ENCODE measurements around the gene OR4F15.
"Not testable (repeated sequence)": the region's sequence is repeated elsewhere in the genome, so short reads cannot be mapped to it uniquely, and the experiment has no call there.

OR4F15 gene, protein sequence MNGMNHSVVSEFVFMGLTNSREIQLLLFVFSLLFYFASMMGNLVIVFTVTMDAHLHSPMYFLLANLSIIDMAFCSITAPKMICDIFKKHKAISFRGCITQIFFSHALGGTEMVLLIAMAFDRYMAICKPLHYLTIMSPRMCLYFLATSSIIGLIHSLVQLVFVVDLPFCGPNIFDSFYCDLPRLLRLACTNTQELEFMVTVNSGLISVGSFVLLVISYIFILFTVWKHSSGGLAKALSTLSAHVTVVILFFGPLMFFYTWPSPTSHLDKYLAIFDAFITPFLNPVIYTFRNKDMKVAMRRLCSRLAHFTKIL

DNA sequence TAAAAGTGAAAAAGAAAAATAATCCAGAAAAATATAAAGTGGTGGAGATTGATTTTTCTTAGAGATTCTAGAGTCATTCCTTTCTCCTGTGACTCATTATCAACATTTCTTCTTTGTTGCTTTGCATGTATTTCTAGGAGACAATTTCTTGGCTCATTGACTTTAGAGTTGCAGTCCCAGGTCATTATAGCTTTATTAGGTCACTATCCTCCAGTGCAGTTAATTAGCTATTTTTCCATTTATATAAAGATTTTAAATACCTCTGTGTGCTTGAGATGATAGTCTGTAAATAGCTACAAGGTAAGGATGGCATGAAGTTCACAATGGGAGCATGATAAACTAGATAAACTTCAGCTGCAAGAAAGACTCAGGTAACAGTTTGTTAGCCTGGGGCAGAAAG is at the start of gene OR4F15:
Gene OR4F15, plus strand, starts transcription at position 301 of the 400 bp plus-strand sequence. CDS start 5,985 bp downstream, outside the sequence.
- no peak for DNase-seq (ENCODE audit: low read depth in 2 of 2)

DNA sequence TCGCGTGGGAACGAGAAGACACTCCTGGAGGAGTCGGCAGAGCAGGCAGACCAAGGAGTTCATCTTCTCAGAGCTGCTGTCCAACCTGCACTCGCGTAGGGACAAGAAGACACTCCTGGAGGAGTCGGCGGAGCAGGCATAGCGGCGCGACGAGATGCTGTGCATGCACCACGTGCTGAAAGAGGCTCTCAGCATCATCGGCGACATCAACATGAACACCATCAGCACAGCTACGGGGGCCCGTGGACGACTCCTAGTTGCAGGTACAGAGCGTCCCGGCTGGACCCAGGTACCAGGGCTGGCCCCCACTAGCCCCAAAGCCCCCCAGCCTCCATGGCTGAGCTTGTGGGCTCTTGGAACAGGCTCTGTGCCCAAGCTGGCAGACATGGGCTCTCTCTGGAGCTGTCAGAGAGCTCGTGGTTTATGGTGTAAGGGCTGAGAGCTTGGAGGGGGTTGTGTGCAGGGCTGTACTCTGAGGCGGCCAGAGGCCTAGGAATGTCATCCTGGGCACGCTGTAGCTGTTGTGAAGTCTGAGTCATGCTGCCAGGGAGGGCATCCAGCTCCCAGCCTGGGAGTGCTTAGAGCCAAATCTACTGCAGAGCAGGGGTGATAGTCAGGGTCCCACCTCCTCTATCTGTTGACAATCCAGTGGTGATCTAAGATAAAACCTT is 47.2 kb upstream of the OR4F15 start:
- DNase-seq (ENCODE audit: low read depth in 2 of 2): not testable (repeated sequence)

DNA sequence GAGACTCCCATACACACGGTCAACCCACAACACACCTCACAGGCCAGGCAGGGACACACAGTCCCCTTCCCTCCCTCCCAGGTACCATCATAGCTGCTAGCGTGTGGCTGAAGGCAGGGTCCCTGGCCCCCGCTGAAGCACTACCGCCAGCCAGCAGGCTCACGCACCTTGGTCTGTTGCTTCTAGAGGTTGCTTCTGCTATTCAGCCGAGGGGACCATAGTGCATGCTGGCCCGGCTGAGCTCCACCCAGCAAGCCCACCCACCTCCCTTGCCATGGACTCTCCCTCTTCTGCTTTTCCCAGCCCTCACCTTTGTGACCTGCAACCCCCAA is 46.7 kb upstream of the OR4F15 start:
- not testable (repeated sequence) for DNase-seq (ENCODE audit: low read depth in 2 of 2)

DNA sequence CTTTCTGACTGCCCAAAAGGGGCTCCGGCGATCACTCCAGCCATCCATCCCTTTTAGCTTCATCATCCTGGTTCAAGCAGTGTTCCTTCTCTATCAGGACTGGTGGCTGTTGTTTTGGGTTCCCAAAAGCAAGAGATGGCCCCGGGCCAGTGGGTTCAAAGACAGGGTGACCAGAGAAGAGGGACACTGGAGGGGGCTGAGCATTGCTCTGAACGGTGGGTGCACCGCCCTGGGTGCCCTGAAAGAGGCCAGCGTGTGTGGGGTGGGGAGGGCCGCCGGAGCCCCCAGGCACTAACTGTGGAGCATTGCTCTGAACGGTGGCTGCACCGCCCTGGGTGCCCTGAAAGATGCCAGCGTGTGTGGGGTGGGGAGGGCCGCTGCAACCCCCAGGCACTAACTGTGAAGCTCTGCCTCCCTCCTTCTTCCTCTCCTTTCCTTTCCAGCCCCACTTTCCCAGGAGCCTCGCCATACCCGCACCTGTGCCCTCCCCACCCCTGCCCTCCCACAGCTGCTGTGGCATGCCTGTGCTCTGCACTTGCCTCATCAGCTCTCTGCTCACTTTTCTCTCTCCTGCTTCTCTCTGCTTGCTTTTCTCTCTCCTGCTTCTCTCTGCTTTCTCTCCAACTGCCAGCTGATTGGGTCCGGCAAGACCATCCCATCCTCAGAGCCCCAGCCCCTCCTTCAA is 46.1 kb upstream of the OR4F15 start:
- no peak for DNase-seq (ENCODE audit: low read depth in 2 of 2)

DNA sequence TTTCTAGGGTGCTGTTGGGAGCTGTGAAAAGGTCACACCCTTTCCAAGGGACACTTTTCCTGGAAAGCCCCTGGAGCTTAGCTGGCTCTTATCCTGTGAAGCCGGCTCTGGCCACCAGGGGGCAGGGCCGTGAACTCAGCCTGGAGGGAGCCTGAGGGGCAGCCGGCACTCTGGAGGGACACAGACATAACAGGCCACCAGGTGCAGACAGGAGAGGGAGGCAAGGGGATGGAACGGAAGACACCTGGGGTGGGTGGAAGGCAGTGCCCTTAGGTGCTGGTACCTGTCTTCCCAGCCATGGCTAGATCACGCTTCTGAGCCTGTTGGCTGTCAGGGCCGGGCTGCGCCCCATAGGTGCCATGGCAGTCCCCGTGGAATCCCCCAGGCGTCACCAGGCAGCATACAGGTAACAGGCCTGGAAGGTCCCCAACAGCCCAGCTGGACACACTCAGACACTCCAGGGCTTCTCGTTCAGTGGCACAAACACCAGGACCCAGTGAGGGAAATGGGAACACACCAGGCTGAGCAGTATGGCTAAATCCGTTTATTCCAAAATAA is 44.8 kb upstream of the OR4F15 start:
- not testable (repeated sequence) for DNase-seq (ENCODE audit: low read depth in 2 of 2)

DNA sequence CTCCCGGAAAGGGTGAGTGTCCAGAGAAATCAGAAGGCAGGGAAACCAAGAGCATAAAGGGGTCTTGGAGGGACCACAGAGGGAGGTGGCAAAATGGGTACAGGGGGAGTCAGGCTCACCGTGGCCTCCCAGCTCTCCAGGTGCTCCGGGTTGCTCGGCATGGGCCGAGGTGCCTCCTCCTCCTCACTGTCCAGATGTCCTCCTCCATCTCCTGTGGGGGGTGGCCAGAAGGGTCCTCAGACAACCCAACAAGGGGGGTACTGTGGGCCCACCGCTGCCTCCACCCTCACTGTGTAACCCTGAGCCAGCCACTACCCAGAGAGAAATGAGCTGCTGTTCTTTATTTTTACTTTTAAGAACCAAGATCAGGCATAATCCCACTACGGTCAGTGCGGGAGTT is 39.1 kb upstream of the OR4F15 start:
- DNase-seq (ENCODE audit: low read depth in 2 of 2): no peak

DNA sequence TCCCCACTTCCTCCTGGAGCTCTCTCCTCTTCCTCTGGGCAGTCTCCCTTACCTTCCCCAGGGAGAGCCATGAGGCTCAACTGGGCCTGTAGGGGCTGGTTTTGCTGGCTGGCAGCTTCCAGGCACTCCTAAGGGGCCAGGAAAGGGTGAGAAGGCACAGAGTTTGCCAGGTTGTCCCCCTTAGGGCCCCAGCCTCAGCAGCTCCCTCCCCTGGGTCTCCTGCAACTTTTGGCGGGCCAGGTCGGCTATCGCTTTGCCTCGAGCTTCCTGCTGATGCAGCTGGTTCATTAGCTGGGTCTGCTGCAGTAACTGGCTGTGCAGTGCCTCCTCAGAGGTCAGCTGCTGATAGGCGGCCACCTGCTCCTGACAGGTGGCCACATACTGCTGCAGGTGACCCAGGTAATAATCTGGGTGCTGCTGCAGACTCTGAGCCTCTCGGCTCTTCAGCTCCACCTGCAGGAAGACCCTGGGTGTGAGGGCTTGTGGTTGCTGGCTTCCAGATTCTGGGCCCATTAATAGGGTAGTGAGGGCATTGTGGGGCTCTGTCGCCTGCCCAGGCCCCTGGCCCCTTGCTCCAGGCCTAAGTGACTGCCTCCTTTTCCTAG is 38.4 kb upstream of the OR4F15 start:
- DNase-seq (ENCODE audit: low read depth in 2 of 2): no peak

DNA sequence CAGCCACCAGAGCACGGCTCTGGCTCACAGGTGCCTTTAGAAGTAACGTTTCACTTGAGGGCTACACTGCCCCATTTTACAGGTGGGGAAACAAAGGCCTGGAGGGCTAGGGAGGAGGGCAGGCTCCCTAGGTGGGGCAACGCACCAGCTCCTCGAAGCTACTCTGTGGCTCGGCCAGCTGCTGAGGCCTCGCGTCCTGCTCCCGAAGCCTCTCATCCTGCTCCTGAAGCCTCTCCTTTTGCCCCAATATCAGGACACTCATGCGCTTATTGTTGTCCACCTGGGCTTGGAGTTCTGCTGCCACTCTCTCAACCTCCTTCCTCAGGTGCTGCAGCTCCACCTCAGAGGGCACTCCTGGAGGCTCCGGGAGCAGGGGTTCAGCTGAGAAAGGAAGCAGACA is 36.9 kb upstream of the OR4F15 start:
- no peak for DNase-seq (ENCODE audit: low read depth in 2 of 2)

DNA sequence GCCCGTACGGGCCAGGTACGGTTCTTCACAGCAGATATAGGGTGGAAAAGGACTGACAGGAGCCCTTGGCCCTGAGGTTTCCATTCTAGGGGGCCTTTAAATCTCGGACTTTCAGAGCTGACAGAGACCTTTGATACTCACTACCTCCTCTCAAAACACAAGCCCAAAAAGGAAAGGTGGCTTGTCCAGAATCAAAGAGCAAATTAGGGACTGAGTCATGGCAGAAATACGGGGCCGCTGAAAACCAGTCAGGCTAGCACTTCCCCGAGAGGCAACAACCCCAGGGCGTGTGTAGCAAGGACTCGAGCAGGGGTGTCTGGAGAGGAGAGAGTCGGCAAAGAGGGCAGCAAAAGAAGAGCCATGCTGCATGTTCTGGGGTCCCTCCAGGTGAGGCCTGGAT is 33.4 kb upstream of the OR4F15 start:
- DNase-seq (ENCODE audit: low read depth in 2 of 2): not testable (repeated sequence)

DNA sequence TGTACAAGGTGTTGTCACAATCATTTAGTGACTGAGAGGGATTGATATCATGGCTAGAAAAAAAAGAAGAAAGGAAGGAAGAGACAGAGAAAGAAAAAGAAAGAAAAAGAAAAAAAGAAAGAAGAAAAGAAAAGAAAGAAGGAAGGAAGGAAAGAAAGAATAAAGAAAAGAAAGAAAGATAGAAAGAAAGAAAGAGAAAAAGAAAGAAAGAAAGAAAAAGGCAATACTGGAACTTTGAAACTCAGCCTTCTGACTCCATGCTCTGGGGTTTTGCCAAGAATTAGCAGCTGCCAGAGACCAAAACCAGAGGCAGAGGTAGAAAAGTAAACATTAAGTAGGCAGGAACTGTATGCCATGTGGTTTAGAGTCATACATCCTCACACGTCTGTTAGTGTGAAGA is 31.8 kb upstream of the OR4F15 start:
- DNase-seq (ENCODE audit: low read depth in 2 of 2): not testable (repeated sequence)

DNA sequence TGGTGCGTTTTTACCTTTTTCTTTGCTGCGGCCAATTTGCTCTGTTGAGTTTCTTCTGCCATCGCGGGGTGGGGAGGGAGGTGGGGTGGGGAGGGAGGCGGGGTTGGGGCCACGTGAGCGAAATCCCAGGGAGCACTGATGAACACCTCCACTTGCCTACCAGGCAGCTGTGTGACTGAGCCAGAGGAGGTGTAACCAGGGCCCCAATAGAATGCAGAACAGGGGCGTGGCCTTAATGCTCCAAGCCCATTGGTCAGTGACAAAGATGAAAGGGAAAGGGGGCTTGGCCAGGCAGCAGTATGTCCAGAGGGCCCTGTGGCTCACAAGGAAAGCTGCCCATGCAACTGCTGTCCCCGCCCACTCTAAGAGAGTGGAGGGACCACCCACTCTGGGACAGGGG is 30.1 kb upstream of the OR4F15 start:
- no peak for DNase-seq (ENCODE audit: low read depth in 2 of 2)

DNA sequence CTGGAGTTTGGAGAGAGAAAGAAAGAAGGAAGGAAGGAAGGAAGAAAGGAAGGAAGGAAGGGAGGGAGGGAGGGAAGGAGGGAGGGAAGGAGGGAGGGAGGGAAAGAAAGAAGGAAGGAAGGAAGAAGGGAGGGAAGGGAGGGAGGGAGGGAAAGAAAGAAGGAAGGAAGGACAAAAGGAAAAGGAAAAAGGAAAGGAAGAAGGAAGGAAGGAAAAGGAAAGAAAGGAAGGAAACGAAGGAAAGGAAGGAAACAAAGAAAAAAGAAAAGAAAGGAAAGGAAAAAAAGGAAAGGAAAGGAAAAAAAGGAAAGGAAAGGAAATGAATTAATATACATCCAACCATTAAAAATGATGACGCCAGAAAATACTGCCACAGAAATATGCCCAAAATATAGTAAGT is 27.4 kb upstream of the OR4F15 start:
- no peak for DNase-seq (ENCODE audit: low read depth in 2 of 2)

DNA sequence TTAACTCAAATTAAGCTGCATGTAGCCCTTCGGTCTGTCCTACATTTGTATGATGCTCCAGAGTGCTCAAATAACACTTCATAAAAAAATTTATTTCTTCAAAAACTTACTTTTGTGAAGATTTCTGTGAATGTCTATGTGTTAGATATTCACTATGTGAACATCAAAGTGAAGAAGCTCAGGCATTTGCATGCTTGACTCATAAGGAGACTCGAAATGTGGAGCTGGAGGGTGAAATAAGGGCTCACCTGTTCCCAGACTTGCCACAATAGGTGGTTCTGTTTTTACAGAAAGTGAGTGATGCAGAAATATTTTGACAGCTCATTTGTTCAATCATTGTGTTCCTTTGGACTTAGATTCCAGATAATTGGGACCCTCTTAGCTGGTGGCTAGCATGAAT is 25.6 kb upstream of the OR4F15 start:
- DNase-seq (ENCODE audit: low read depth in 2 of 2): not testable (repeated sequence)

DNA sequence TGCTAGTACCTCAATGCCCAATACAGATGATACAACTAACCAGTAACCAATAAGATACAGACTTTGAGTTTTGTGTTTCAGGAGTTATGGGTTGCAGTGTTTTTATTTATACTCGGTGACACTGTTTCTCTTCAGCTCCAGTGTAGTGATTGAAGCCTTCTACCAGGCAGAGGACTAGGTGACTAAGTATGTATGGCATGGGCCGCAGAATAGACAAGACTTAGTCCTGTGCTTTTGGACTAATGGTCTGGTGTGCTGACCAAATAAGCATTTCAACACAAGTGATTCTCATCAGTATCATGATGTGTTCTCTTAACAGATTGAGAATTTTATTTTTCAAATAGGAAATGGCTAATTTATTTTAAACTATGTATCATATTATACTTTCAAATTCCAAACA is 24.0 kb upstream of the OR4F15 start:
- DNase-seq (ENCODE audit: low read depth in 2 of 2): not testable (repeated sequence)

DNA sequence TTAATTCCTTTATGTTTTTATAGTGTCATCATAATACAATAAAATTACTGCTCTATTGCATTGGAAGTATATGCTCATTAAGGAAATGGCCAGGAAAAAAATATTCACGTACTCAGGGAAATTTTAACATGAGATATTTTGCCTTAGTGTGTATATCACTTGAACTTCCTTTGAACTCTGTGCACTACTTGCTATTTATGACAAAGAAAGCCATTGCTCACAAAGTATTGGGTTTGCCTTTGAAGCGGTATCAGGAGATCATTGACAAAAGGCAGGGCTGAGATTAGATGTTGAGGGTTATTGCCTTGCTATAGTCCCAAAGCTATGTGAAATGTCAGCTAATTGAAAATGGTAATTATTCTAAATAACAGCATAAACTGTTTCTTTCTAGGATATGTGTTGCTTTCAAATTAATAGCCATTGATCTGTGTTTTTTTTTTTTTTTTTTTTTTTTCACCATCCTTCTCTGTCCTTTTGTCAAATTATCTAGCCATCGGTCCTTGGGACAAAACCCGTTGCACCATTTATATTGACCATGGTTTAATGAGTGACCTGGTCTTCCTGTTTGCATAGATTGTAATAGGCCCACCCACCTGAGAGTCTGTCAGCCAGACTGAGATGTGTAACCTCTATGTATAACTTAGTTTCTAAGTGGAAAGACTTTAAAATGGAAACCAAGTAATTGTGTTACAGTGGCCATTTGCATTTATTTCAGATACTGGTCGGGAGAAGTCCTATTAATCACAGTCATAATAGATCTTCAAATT is 23.3 kb upstream of the OR4F15 start:
- not testable (repeated sequence) for DNase-seq (ENCODE audit: low read depth in 2 of 2)

DNA sequence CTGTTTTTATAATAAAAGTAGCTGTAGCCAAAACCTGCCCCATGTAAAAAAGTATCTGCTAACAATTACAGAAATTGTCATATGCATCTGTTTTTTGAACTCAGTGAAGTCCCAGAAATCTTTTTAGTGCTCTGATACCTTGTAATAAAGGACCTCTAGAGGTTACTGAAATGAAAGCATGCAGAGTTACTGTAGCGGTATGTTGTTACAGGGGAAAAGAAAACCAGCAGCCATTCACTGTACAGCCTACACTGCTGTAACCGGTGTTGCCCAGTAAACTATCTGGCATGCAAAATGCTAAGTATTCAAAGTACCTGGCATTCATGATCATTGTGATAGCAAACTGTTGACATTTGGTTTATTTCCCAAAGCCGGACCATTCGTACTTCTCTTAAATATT is 21.3 kb upstream of the OR4F15 start:
- DNase-seq (ENCODE audit: low read depth in 2 of 2): not testable (repeated sequence)

DNA sequence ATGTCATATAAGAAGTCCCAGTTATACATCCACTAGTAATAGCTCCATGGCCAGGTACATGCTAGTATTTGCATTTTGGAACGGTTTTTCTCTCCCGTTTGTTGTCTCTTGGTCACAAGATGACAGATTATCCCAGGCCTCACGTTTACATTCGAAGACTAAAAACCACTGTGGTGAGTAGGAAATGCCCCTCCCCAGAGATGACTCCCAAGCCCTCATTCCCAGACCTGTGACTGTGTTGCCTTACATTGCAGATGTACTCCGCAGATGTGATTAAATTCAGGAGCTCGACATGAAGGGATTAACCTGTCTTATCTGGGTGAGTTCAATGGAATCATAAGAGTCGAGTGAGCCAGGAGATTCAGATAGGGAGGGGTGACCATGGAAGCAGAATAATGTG is 18.0 kb upstream of the OR4F15 start:
- DNase-seq (ENCODE audit: low read depth in 2 of 2): not testable (repeated sequence)

DNA sequence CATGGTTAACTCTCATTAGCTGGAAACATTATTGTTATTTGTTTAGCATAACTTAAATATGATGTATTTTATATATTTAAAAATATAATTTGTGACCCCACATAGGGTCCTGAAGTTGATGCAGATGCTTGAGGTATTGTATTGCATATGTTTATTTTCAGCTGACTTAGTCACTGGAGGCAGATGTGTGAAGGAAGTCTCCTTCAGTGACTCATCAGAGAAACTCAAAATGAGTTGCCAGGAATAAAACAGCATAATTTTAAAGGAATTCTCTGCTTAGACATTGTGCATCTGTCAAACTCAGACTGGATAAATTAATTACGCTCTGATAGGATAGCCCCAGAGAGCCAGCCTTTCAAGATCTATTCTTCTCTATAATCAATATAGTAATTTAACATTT is 16.5 kb upstream of the OR4F15 start:
- DNase-seq (ENCODE audit: low read depth in 2 of 2): no peak

DNA sequence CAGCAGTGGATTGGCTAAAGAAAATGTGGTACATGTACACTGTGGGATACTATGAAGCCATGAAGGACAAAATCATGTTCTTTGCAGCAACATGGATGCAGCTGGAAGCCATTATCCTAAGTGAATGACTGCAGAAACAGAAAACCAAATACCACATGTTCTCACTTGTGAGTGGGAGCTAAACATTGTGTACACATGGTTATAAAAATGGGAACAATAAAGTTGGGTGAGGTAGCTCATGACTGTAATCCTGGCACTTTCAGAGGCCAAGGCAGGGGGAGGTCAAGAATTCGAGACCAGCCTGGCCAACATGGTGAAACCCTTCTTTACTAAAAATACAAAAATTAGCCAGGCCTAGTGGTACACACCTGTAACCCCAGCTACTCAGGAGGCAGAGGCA is 12.3 kb upstream of the OR4F15 start:
- no peak for DNase-seq (ENCODE audit: low read depth in 2 of 2)

DNA sequence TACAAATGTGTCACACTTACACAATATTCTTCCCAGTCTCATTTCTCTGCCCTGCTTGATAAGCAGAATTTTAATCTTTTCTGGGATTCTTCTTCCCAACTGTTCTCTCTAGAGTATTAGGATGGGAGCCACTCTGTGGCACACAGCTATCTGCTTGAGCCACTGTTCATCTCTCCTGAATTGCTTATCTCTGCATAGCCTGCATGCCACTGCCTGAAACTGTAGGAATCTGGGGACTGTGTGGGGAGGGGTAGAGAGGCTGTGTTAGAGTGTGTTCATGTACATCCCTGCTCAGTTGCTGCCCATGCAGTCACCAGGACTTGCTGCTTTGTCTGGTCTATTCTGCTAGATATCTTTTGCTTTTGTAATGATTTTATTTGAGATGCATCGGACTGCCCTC is 11.0 kb upstream of the OR4F15 start:
- DNase-seq (ENCODE audit: low read depth in 2 of 2): no peak

DNA sequence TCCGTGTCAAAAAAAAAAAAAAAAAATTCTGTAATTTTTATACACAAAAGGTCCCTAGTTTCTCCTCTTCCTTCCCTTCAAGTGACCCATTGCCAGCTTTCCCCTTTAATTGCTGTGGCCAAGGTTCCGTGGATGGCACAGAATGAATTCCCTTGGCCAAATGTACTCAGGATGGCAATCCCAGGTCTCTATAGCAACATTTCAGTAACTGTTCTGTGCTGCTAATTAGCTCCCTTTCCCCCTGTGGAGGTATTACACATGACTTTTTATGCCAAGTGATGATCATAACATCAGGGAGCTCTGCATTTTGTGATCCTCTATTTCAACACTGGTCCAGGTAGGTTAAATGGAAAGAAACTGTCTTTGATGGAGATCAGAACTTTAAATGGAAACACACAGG is 8.8 kb upstream of the OR4F15 start, which contains the start of gene OR4F6:
Gene OR4F6, plus strand, starts transcription at position 301 of the 400 bp plus-strand sequence. CDS start 2,211 bp downstream, outside the sequence.
- DNase-seq (ENCODE audit: low read depth in 2 of 2): no peak

Data from stimulated activated CD4-positive, alpha-beta T cell treated with anti-CD3 and anti-CD28 coated beads, Interleukin-15, amount 100 ng/mL, for 48 hours (primary cell).